PC-3 (cell line): ENCODE results near the gene CCDC194. TPM values are rescaled to one million over a fixed set of nuclear protein-coding genes. Genes with fewer than 3 reads are reported as not detected.

Source experiments
- ATAC-seq: fragments of 200-7000 bp; cut with Tn5 transposase; 2 replicates; pipeline ENCODE4 v1.9.1; 2020; ENCODE audit warnings: mild to moderate bottlenecking, moderate library complexity
- BruUV-seq: library from RNA; stranded (reverse); fragments of 400-500 nt; replicated peaks from 2 replicates; lab custom pipeline; 2021; lab: Mats Ljungman, UMichigan
- CTCF ChIA-PET: fragments of 300-600 bp; sonication (Branson Sonifier 250); formaldehyde crosslinking; loops from one replicate; lab custom pipeline; 2022; ENCODE audit warnings: antibody characterized with exemption; lab: Charles Lee
- POLR2A ChIA-PET: fragments of 300-600 bp; sonication (Branson Sonifier 250); formaldehyde crosslinking; loops from one replicate; lab custom pipeline; 2022; ENCODE audit warnings: antibody characterized with exemption; ENCODE audit not compliant: unreplicated experiment; lab: Charles Lee
- DNase-seq: peaks from one replicate; pipeline ENCODE4 v3.0.0-alpha.2; 2015
- H2AFZ ChIP-seq: fragments of 300-600 bp; sonication (generic); 2 replicates; pipeline ENCODE4 v1.6.0; 2016; ENCODE audit warnings: antibody characterized with exemption, low read length
- H3F3A ChIP-seq: fragments of 300-600 bp; sonication (generic); one replicate; pipeline ENCODE4 v1.6.0; 2017; ENCODE audit warnings: antibody characterized with exemption, low read length, control low read depth, mild to moderate bottlenecking; ENCODE audit not compliant: unreplicated experiment
- H3K27ac ChIP-seq: fragments of 300-600 bp; sonication (generic); 2 replicates; pipeline ENCODE4 v1.5.1; 2016; ENCODE audit warnings: mild to moderate bottlenecking, low read length
- H3K27me3 ChIP-seq: fragments of 300-600 bp; sonication (generic); 2 replicates; pipeline ENCODE4 v1.6.1; 2016; ENCODE audit warnings: low read length, mixed read lengths
- H3K36me3 ChIP-seq: fragments of 300-600 bp; sonication (generic); 2 replicates; pipeline ENCODE4 v1.6.1; 2016; ENCODE audit warnings: low read depth, mixed run types, low read length, mixed read lengths
- H3K4me1 ChIP-seq: fragments of 300-600 bp; sonication (generic); 2 replicates; pipeline ENCODE4 v1.5.1; 2016; ENCODE audit warnings: low read length; ENCODE audit not compliant: insufficient read depth
- H3K4me2 ChIP-seq: fragments of 300-600 bp; sonication (generic); 2 replicates; pipeline ENCODE4 v1.6.0; 2016; ENCODE audit warnings: low read length
- H3K4me3 ChIP-seq: fragments of 300-600 bp; sonication (generic); 2 replicates; pipeline ENCODE4 v1.5.1; 2016; ENCODE audit warnings: mild to moderate bottlenecking, low read length, mixed read lengths
- H3K79me2 ChIP-seq: fragments of 300-600 bp; sonication (generic); 2 replicates; pipeline ENCODE4 v1.6.1; 2017; ENCODE audit warnings: low read length, mixed read lengths
- H3K9ac ChIP-seq: fragments of 300-600 bp; sonication (generic); 2 replicates; pipeline ENCODE4 v1.6.0; 2016; ENCODE audit warnings: mild to moderate bottlenecking, low read length
- H3K9me2 ChIP-seq: fragments of 300-600 bp; sonication (generic); replicated peaks from 2 replicates; pipeline ENCODE4 v1.6.1; 2016; ENCODE audit warnings: mixed run types, low read length, mixed read lengths
- H3K9me3 ChIP-seq: fragments of 300-600 bp; sonication (generic); 2 replicates; pipeline ENCODE4 v1.6.1; 2016; ENCODE audit warnings: low read length, mixed read lengths
- H4K20me1 ChIP-seq: fragments of 300-600 bp; sonication (generic); 2 replicates; pipeline ENCODE4 v1.6.1; 2016; ENCODE audit warnings: low read length, mixed read lengths
- CTCF ChIP-seq: fragments of 300-600 bp; sonication (generic); conservative IDR thresholded peaks from 2 replicates; pipeline ENCODE4 v1.5.1; 2017; ENCODE audit warnings: antibody characterized with exemption, low read depth, mild to moderate bottlenecking, low read length
- EZH2 ChIP-seq: fragments of 300-600 bp; sonication (generic); IDR thresholded peaks from one replicate; pipeline ENCODE4 v1.6.1; 2017; ENCODE audit warnings: antibody characterized with exemption, mild to moderate bottlenecking, low read length; ENCODE audit not compliant: unreplicated experiment
- EZH2phosphoT487 ChIP-seq: fragments of 300-600 bp; sonication (generic); IDR thresholded peaks from 2 replicates; pipeline ENCODE4 v1.6.1; 2018; ENCODE audit warnings: mild to moderate bottlenecking, antibody characterized with exemption, low read length, borderline replicate concordance
- intact Hi-C: fragments of 100-400 bp; cut with micrococcal nuclease; formaldehyde crosslinking; loops from 2 replicates; pipeline ENCODE4 v1.9.0; 2023
- total RNA-seq: library from RNA; depleted of rRNA; stranded (reverse); fragments of >200 nt; gene quantifications from 2 replicates; pipeline ENCODE4 v1.2.3, GENCODE V29; 2014

CCDC194 gene
- total RNA-seq, 1 experiment from 2014 or later = not detected

- H3K9ac ChIP-seq = no peak overlapping the region
- POLR2A ChIA-PET = no interaction called here
- no peaks in the 10 kb centered on the region for H3K27me3 ChIP-seq
- no peaks in the 10 kb centered on the region for H3K79me2 ChIP-seq
- H3F3A ChIP-seq = no peaks in the 10 kb centered on the region
- intact Hi-C loops = loop anchor here (5.0 kb wide), 1 partner anchor 72 kb away; no protein-coding TSS in a partner anchor
- BruUV-seq = no TSS peak
- TF ChIP-seq EZH2phosphoT487 (no peak), CTCF (peak; percentile 52)
- no peaks in the 10 kb centered on the region for H3K9me3 ChIP-seq
- H3K4me2 ChIP-seq = no peak overlapping the region
- H3K9me2 ChIP-seq = no peaks in the 10 kb centered on the region
- no peak overlapping the region for H3K4me3 ChIP-seq
- H3K27ac ChIP-seq = no peak overlapping the region
- ATAC-seq = 0 out of 2 replicates have a peak, but pooled peaks have one; percentile 3
- no peaks in the 10 kb centered on the region for H4K20me1 ChIP-seq
- peaks cover 11% of the 10 kb centered on the region; the same call in 1 of the 2 replicates for H3K4me1 ChIP-seq
- H2AFZ ChIP-seq = no peak overlapping the region
- no peaks in the 10 kb centered on the region for H3K36me3 ChIP-seq
- peak; percentile 50 for DNase-seq
- CTCF ChIA-PET = no interaction called here
These were observed 957 bp upstream of the CCDC194 start for GRCh38 chr19:17394891-17395415.

- ChIA-PET POLR2A (no interaction called here), CTCF (no interaction called here)
- intact Hi-C loops = loop anchor here (5.0 kb wide), 1 partner anchor 74 kb away; no protein-coding TSS in a partner anchor
These were observed 994 bp downstream of the CCDC194 start for GRCh38 chr19:17393002-17393401.

More at GRCh38 chr19:17393002-17393401, 994 bp downstream of the CCDC194 start:
- Histone ChIP-seq H4K20me1 (no peaks in the 10 kb centered on the region), H3F3A (no peaks in the 10 kb centered on the region), H2AFZ (no peak overlapping the region), H3K4me3 (no peak overlapping the region), H3K27me3 (no peaks in the 10 kb centered on the region), H3K9ac (no peak overlapping the region), H3K36me3 (no peaks in the 10 kb centered on the region), H3K27ac (no peak overlapping the region), H3K4me2 (no peak overlapping the region), H3K9me3 (no peaks in the 10 kb centered on the region), H3K79me2 (no peaks in the 10 kb centered on the region), H3K4me1 (peaks cover 11% of the 10 kb centered on the region; the same call in 1 of the 2 replicates), H3K9me2 (no peaks in the 10 kb centered on the region)
- no TSS peak for BruUV-seq
- no peak for ATAC-seq
- peak; percentile 33 for DNase-seq
- no peak for TF ChIP-seq EZH2
- TF ChIP-seq EZH2phosphoT487 = no peak
- no peak for TF ChIP-seq CTCF
